NCI-H1092 treated with DMSO at 0.1 percent for 48 hours (cell line): Measurements from ENCODE around the gene CRHR1.

Experiments used
- DNase-seq: peaks from one replicate; lab custom pipeline; 2025; lab: John Stamatoyannopoulos, UW

Gene CRHR1

GRCh38 chr17:45869676-45870341 lies 85.7 kb downstream of the CRHR1 start:
- DNase-seq: no peak

- no peak for DNase-seq
Measured at GRCh38 chr17:45870342-45870974, 86.3 kb downstream of the CRHR1 start.

- DNase-seq: no peak
Measured at GRCh38 chr17:45871718-45872117, 87.6 kb downstream of the CRHR1 start.

GRCh38 chr17:45873728-45874127 lies 89.6 kb downstream of the CRHR1 start:
- DNase-seq: no peak

DNA sequence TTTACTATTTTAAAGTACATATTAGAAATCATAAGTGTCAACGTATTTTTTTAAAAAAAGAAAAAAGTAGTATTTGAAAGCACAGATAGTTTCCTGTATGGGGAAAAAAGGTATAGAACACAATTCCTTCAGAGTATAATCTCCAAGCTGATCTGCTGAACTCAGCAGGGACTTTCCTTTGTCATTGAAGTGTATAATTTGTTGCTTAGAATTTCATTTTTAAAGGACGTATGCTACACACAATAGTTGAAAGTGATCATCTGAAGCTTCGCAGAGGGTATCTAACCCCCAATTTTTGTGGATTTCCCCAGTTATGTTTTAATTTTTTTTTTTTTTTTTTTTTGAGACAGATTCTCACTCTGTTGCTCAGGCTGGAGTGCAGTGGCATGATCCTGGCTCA lies 90.0 kb downstream of the CRHR1 start:
- no peak for DNase-seq

- DNase-seq: no peak
Measured at GRCh38 chr17:45876539-45876938, 92.4 kb downstream of the CRHR1 start.

DNA sequence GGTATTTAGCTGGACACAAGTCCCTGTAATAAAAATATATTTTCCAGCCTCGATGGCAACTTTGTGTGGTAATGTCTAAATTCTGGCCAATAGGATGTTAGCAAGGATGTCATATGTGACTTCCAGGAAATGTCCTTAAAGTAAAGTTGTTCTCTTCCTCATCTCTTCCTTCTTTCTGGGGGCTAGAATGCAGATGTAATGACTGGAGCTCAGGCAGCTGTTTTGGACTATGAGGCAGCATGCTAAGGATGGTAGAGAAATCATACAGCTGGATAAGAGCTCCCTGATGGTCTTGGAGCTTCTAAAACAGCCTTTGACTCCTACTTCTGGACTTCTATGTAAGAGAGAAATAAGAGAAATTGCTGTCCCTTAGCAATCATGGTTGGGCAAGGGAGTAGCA lies 93.3 kb downstream of the CRHR1 start:
- no peak for DNase-seq

DNA sequence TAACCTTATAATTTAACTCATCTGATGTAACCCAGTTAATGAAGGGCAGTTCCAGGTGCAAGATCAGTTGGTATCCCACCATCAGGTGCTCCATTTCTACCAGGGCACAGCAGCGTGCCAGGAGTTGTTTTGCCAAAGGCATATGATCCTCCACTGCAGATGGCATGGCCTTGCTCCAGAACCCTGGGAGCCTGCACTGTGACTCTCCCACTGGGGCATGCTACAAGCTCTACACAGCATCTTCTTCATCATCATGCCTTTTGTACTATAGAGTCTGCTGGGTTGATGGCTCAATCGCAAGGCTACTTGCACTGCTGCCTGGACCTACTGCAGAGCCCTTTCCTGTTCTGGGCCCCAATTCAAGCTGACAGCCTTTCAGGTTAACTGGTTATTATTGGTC lies 98.9 kb downstream of the CRHR1 start:
- DNase-seq: no peak
